Activated CD8-positive, alpha-beta T cell treated with anti-CD3 and anti-CD28 coated beads for 36 hours (primary cell): ENCODE measurements around the gene MYL12B. TPM values are rescaled to one million over a fixed set of nuclear protein-coding genes. Genes with fewer than 3 reads are reported as not detected.
A peak's percentile ranks its signal among the peaks of the same experiment; 100 is the strongest.

Experiments
- ATAC-seq: fragments of 200-7000 bp; cut with Tn5 transposase; one replicate; pipeline ENCODE4 v1.10.0; 2021; ENCODE audit warnings: mild to moderate bottlenecking, moderate library complexity
- CTCF ChIA-PET: fragments of 350-600 bp; sonication (Branson Sonifier 250); formaldehyde crosslinking; loops from one replicate; lab custom pipeline; 2021; ENCODE audit warnings: antibody characterized with exemption; lab: Charles Lee
- POLR2A ChIA-PET: fragments of 350-600 bp; sonication (Branson Sonifier 250); formaldehyde crosslinking; loops from one replicate; lab custom pipeline; 2021; ENCODE audit warnings: antibody characterized with exemption; lab: Charles Lee
- DNase-seq: peaks from one replicate; pipeline ENCODE4 v3.0.0-alpha.2; 2020
- H3K27ac Mint-ChIP-seq: one replicate; pipeline ENCODE4 v1.8.0; 2021; ENCODE audit warnings: mild to moderate bottlenecking, mixed read lengths
- H3K27me3 Mint-ChIP-seq: one replicate; pipeline ENCODE4 v1.8.0; 2021; ENCODE audit warnings: mixed read lengths
- H3K36me3 Mint-ChIP-seq: one replicate; pipeline ENCODE4 v1.8.0; 2021; ENCODE audit warnings: low read depth, mixed read lengths
- H3K4me1 Mint-ChIP-seq: one replicate; pipeline ENCODE4 v1.8.0; 2021; ENCODE audit warnings: low read depth, mixed read lengths
- H3K4me3 Mint-ChIP-seq: one replicate; pipeline ENCODE4 v1.8.0; 2021; ENCODE audit warnings: mild to moderate bottlenecking, moderate library complexity, mixed read lengths
- H3K9me3 Mint-ChIP-seq: one replicate; pipeline ENCODE4 v1.8.0; 2021; ENCODE audit warnings: mixed read lengths
- CTCF ChIP-seq: fragments of 200-600 bp; IDR thresholded peaks from one replicate; pipeline ENCODE4 v1.8.0; 2022; ENCODE audit warnings: antibody characterized with exemption, mild to moderate bottlenecking
- intact Hi-C: fragments of 100-400 bp; cut with micrococcal nuclease; formaldehyde crosslinking; loops from one replicate; pipeline ENCODE4 v1.10.0; 2022
- total RNA-seq, 2 experiments: library from RNA; stranded (reverse); gene quantifications; one replicate each; pipeline ENCODE4 v1.2.3, GENCODE V29; 2021

The MYL12B gene
- total RNA-seq, 2 experiments from 2014 or later: 243 to 264 TPM

- Mint-ChIP-seq H3K27me3 (no peaks in the 10 kb centered on the region), H3K36me3 (peaks cover 6% of the 10 kb centered on the region), H3K4me1 (no peaks in the 10 kb centered on the region), H3K27ac (no peak overlapping the region), H3K4me3 (no peak overlapping the region), H3K9me3 (peaks cover 5% of the 10 kb centered on the region)
- CTCF ChIA-PET: interaction anchor here (1.6 kb wide), 1 partner anchor 10 kb away, joined by 3 read pairs; no protein-coding TSS in a partner anchor
- POLR2A ChIA-PET: no interaction called here
- intact Hi-C loops: no loop called here
- ATAC-seq (no peak), DNase-seq (no peak)
- no peak for TF ChIP-seq CTCF
These were observed 26.1 kb upstream of the MYL12B start for GRCh38 chr18:3235846-3236245.

GRCh38 chr18:3236470-3236869 lies 25.5 kb upstream of the MYL12B start:
- DNase-seq (no peak), ATAC-seq (no peak)
- no peak overlapping the region for H3K27ac Mint-ChIP-seq
- TF ChIP-seq CTCF: no peak
- no peak overlapping the region for H3K4me3 Mint-ChIP-seq
- intact Hi-C loops: no loop called here
- CTCF ChIA-PET: interaction anchor here (1.6 kb wide), 1 partner anchor 9 kb away, joined by 3 read pairs; no protein-coding TSS in a partner anchor
- peaks cover 8% of the 10 kb centered on the region for H3K36me3 Mint-ChIP-seq
- peaks cover 8% of the 10 kb centered on the region for H3K9me3 Mint-ChIP-seq
- H3K27me3 Mint-ChIP-seq: no peaks in the 10 kb centered on the region
- POLR2A ChIA-PET: no interaction called here
- H3K4me1 Mint-ChIP-seq: no peaks in the 10 kb centered on the region

DNA sequence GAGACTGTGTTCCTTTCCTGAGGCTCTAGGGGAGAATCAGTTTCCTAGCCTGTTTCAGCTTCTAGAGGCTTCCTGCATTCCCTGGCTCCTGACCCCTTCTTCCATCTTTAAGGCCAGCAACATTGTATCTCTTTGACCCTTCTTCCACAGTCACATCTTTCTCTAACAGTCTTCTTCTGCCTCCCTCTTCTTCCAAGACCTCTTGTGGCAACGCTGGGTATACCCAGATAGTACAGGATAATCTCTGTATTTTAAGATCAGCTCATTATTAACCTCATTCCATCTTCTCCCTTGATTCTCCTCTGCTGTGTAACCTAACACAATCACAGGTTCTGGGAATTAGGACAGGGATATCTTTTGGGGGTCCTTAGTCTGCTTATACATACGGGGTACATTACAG lies 23.2 kb upstream of the MYL12B start:
- peaks cover 20% of the 10 kb centered on the region for H3K36me3 Mint-ChIP-seq
- no peak overlapping the region for H3K4me3 Mint-ChIP-seq
- TF ChIP-seq CTCF: no peak
- POLR2A ChIA-PET: interaction anchor here (0.8 to 1.0 kb wide), 2 partner anchors 58 to 64 kb away, joined by 3 to 4 read pairs; no protein-coding TSS in a partner anchor
- CTCF ChIA-PET: interaction anchor here (1.0 to 1.9 kb wide), 6 partner anchors 19 to 244 kb away, joined by 3 to 6 read pairs (median 4); partner anchors contain the start of gene MYOM1
- ATAC-seq: no peak
- DNase-seq: no peak
- H3K4me1 Mint-ChIP-seq: no peaks in the 10 kb centered on the region
- H3K27ac Mint-ChIP-seq: no peak overlapping the region
- H3K27me3 Mint-ChIP-seq: no peaks in the 10 kb centered on the region
- H3K9me3 Mint-ChIP-seq: peaks cover 17% of the 10 kb centered on the region
- intact Hi-C loops: no loop called here

GRCh38 chr18:3245185-3245564 lies 16.8 kb upstream of the MYL12B start:
- Mint-ChIP-seq H3K4me3 (peak overlapping the region; percentile 94), H3K27me3 (no peaks in the 10 kb centered on the region), H3K27ac (peak overlapping the region; percentile 98), H3K9me3 (peaks cover 17% of the 10 kb centered on the region), H3K4me1 (peaks cover 24% of the 10 kb centered on the region), H3K36me3 (peaks cover 41% of the 10 kb centered on the region)
- no peak for TF ChIP-seq CTCF
- ChIA-PET POLR2A (no interaction called here), CTCF (interaction anchor here (0.7 to 5.1 kb wide), 35 partner anchors 9 to 331 kb away, joined by 3 to 51 read pairs (median 6); no protein-coding TSS in a partner anchor)
- DNase-seq (no peak), ATAC-seq (no peak)
- intact Hi-C loops: loop anchor here (5.0 kb wide), 2 partner anchors 183 to 283 kb away; no protein-coding TSS in a partner anchor
